Measurements from ENCODE around the gene SLC9A7.

Gene SLC9A7

GRCh38 chrX:46703980-46704379 lies 54.9 kb downstream of the SLC9A7 start:
- DNase-seq, result no peak

GRCh38 chrX:46698691-46699090 lies 60.2 kb downstream of the SLC9A7 start:
- DNase-seq, result no peak

GRCh38 chrX:46695491-46695890 lies 63.4 kb downstream of the SLC9A7 start:
- DNase-seq, result no peak

- no peak for DNase-seq
Measured at GRCh38 chrX:46694549-46694948, 64.4 kb downstream of the SLC9A7 start.

GRCh38 chrX:46693149-46693548 lies 65.8 kb downstream of the SLC9A7 start:
- DNase-seq, result no peak

- no peak for DNase-seq
Measured at GRCh38 chrX:46690818-46691217, 68.1 kb downstream of the SLC9A7 start.

- DNase-seq, result no peak
Measured at GRCh38 chrX:46687619-46688018, 71.3 kb downstream of the SLC9A7 start.

- DNase-seq, result peak in 3 of 5 experiments; percentile 4 to 72 (median 10)
Measured at GRCh38 chrX:46686003-46686645, 72.8 kb downstream of the SLC9A7 start.

- DNase-seq, result no peak
Measured at GRCh38 chrX:46683048-46683447, 75.9 kb downstream of the SLC9A7 start.

- DNase-seq, result no peak
Measured at GRCh38 chrX:46681849-46682248, 77.1 kb downstream of the SLC9A7 start.

- DNase-seq, result no peak
Measured at GRCh38 chrX:46678232-46678631, 80.7 kb downstream of the SLC9A7 start.

- DNase-seq, result peak in 1 of 5 experiments; percentile 79
Measured at GRCh38 chrX:46676399-46677356, 82.2 kb downstream of the SLC9A7 start.

GRCh38 chrX:46673620-46674359 lies 85.1 kb downstream of the SLC9A7 start:
- DNase-seq, result no peak

GRCh38 chrX:46670316-46670715 lies 88.6 kb downstream of the SLC9A7 start:
- no peak for DNase-seq

GRCh38 chrX:46666831-46667230 lies 92.1 kb downstream of the SLC9A7 start:
- DNase-seq, result no peak

GRCh38 chrX:46665232-46666152 lies 93.4 kb downstream of the SLC9A7 start:
- no peak for DNase-seq

GRCh38 chrX:46662188-46662958 lies 96.5 kb downstream of the SLC9A7 start:
- DNase-seq, result peak in 1 of 5 experiments; percentile 57

- peak in 1 of 5 experiments; percentile 30 for DNase-seq
Measured at GRCh38 chrX:46653482-46653881, 105.4 kb downstream of the SLC9A7 start.

- no peak for DNase-seq
Measured at GRCh38 chrX:46649421-46650260, 109.3 kb downstream of the SLC9A7 start.

- DNase-seq, result no peak
Measured at GRCh38 chrX:46648660-46649059, 110.3 kb downstream of the SLC9A7 start.

Data from T-helper 2 cell (primary cell).